GM19023 (cell line): ENCODE results near the gene TTLL10.
"Not testable (repeated sequence)": the region's sequence is repeated elsewhere in the genome, so short reads cannot be mapped to it uniquely, and the experiment has no call there.

Source experiments
- ATAC-seq: cut with Tn5 transposase; IDR thresholded peaks from one replicate; pipeline ENCODE4 v1.9.1; 2021; ENCODE audit warnings: mild to moderate bottlenecking, moderate library complexity; ENCODE audit not compliant: unreplicated experiment

TTLL10 gene

DNA sequence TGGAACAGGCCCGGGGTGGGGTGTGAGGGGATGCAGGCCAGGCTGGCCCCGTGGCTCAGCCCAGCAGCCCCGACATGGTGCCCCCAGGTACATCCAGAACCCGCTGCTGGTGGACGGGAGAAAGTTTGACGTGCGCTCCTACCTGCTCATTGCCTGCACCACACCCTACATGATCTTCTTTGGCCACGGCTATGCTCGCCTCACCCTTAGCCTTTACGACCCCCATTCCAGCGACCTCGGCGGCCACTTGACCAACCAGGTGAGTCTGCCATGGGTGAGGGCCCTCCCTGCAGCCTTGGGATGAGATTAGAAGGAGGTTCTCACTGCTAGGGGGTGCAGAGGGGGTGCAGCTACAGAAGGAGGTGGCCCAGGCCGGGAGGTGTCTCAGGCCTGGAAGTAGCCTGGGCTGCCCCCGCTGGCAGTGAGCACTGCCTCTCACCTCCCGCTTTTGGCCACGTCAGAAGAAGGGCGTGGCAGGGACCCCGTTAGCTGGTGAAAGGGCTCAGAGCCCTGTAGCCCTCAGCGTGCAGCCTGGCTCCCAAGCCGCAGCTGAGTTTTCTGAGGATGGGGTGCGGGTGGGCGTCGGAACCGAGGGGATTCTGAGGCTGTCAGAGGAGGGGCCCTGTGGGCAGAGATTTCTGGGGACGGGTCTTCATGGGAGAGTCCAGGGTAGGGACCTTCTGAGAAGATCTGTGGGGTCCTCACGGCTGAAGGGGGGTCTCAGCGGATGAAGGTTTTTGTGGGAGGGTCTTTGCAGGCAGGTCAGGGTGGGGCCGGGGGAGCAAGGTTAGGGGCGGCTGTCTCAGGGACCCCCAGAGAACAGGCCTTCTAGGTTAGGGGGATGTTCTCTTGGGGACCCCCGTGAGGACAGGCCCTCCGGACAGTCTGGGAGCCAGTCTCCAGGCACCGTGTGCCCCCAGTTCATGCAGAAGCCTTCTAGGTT lies 10.4 kb downstream of the TTLL10 start:
- no peak for ATAC-seq

DNA sequence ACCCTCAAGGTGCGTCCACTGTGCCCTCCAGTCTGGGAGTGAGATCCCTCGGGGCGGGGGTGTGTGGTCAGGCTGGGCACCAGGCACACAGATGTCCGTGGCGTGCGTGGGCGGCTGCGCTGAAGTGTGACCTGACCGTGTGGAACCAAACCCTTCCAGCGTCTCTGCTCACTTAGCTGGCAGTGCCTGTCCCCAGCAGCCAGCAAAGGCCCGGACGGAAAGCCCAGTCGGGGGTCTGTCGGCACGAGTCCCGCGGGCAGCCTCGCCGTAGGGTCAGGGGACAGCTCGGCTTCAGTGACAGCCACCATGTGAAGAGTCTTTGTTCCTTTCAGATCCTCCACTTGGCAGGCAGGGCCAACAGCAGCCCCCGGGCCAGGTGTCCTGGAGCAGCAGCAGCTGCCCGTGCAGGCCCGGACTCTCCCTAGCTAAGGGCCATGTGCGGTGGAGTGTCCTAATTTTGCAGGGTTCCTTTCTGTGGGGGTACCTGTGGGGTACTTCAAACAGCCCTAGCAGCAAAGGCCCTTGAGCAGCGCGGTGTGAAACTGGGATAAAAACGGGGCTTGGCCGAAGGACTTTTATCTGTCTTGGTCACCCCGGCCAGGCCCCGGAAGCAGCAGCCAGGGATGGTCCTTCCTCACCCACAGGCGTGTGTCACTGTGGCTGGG lies 11.6 kb downstream of the TTLL10 start:
- no peak for ATAC-seq

DNA sequence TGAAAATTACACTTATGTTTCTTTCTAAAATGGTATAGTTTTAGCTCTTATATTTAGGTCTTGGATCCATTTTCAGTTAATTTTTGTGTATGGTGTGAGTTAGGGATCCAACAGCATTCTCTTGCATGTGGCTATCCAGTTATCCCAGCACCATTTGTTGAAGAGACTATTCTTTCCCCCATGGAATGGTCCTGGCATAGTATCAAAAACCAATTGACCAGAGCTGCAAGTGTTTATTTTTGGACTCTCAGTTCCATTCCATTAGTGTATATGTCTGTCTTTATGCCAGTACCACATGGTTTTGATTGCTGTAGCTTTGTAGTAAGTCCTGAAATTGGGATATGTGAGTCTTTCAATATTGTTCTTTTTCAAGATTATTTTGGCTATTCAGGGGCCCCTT lies 14.3 kb downstream of the TTLL10 start:
- ATAC-seq: no peak

DNA sequence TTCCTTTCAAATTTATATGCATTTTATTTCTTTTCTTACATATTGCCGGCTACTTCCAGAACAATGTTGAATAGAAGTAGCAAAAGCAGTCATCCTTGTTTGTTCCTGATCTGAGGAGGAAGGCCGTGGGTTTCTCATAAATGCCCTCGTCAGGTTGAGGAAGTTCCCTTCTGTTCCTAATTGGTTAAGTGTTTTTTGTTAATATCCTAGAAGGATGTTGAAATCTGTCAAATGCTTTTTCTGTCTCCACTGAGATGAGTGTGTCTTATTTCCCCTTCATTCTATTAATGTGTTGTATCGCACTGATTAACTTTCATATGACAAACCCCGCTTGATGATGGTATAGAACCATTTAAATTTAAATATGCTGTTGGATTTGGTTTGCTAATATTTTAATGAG lies 15.4 kb downstream of the TTLL10 start:
- ATAC-seq: no peak

DNA sequence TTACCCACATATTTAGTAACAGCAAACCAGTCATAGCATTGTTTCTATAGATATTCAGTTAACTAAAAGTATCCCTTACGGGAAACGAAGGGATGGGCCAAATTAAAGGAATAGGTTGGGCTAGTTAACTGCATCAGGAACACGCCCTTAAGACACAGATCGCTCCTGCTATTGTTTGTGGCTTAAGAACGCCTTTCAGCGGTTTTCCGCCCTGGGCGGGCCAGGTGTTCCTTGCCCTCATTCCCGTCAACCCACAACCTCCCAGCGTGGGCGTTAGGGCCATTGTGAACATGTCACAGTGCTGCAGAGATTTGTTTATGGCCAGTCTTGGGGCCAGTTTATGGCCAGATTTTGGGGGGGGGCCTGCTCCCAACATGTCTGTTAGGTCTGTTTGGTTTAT lies 18.1 kb downstream of the TTLL10 start:
- no peak for ATAC-seq

DNA sequence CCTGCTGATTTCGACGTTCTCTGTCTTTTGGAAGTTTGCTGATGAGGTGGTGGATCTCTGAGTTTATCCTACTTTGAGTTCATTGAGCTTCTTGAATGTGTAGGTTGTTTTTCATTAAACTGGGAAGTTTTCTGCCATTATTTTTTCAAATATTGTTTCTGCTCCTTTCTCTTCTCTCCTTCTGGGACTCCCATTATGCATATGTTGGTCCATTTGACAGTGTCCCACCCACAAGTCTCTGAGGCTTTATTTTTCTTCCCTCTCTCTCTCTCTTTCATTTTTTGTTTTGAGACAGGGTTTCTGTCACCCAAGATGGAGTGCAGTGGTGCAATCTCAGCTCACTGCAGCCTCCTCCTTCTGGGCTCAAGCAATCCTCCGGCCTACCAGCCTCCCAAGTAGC lies 21.0 kb downstream of the TTLL10 start:
- ATAC-seq: no peak

DNA sequence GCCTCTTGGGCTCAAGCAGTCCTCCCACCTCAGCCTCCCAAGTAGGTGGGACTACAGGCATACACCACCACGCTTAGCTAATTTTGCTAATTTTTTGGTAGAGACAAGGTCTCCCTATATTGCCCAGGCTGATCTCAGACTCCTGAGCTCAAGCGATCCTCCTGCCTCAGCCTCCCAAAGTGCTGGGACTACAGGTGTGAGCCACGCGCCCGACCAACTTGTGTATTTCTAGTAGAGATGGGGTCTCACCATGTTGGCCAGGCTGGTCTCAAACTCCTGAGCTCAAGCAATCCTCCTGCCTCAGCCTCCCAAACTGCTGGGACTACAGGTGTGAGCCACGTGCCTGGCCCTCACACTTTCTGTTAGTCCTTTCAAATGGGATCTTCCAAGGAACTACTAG lies 22.0 kb downstream of the TTLL10 start:
- not testable (repeated sequence) for ATAC-seq

DNA sequence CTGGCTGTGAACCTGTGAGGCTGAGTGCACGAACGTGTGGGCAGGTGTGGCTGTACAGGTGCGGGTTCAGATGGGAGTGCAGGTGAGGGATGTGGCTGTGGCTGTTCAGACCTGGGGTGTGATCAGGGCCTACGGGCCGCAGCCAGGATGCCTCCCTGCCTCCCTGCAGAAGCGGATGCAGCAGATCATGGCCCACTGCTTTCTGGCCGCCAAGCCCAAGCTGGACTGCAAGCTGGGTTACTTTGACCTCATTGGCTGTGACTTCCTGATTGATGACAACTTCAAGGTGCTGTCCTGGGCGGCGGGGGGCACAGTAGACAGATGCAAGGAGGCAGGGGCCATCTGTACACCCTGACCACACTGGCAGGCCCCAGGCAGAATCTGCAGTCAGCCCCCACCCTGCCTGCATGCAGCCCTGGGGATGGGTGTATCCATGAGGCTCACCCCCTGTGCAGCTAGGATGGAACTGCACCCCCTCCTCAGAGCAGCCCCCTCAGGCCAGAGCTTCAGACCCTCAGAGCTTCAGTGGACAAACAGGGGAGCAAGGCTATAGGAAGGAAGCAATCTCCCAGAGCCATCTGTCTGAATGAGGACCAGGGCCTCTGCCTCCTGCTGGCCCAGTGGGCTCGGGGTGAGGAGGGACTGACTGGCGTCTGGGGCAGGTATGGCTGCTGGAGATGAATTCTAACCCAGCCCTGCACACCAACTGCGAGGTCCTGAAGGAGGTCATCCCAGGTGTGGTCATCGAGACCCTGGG lies 22.9 kb downstream of the TTLL10 start:
- ATAC-seq: no peak

DNA sequence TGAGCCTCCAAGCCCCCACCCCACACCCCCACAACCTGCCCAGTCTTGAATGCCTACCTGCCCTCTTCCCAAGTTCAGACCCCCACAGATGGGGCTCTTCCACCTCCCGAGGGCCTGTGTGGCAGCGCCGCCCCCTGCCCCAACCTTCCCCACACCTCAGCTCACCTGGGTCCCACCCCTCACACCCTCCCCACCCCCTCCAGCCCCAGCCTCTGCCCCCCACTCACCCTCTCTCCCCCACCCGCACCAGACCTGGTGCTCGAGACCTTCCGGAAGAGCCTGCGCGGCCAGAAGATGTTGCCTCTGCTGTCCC lies 23.5 kb downstream of the TTLL10 start:
- ATAC-seq: no peak

DNA sequence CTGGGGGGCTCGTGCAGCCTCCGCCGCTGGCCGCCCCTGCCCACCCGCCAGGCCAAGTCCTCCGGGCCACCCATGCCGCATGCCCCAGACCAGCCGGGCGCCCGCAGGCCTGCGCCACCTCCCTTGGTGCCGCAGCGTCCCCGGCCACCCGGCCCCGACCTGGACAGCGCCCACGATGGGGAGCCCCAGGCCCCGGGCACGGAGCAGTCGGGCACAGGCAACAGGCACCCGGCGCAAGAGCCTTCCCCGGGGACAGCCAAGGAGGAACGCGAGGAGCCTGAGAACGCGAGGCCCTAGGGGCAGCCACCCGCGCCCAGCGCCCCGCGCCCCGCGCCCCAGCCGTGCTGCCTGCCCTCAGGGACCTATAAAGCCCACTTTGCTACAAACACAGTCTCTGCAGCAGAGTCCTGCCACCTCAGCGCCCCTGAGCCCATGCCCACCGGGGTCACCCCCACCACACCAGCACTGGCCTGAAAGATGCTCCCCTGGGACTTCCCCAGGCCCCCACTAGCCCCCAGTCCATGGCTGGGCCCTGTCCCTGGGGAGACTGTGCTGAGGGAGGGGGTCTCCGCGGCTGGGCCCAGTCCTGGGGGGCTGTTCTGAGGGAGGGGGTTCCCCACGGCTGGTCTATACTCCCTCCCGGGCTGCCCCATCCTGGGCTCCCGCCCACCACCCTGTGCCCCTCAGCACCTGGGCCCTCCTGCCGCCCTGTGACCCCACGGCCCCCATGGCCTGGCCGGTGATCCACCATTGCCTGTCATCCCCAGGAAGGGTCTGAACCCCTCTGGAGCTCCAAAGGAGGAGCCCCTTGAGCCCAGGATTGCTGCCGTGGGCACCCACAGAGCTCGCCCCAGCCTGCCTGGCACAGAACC lies 24.1 kb downstream of the TTLL10 start:
- ATAC-seq: no peak

DNA sequence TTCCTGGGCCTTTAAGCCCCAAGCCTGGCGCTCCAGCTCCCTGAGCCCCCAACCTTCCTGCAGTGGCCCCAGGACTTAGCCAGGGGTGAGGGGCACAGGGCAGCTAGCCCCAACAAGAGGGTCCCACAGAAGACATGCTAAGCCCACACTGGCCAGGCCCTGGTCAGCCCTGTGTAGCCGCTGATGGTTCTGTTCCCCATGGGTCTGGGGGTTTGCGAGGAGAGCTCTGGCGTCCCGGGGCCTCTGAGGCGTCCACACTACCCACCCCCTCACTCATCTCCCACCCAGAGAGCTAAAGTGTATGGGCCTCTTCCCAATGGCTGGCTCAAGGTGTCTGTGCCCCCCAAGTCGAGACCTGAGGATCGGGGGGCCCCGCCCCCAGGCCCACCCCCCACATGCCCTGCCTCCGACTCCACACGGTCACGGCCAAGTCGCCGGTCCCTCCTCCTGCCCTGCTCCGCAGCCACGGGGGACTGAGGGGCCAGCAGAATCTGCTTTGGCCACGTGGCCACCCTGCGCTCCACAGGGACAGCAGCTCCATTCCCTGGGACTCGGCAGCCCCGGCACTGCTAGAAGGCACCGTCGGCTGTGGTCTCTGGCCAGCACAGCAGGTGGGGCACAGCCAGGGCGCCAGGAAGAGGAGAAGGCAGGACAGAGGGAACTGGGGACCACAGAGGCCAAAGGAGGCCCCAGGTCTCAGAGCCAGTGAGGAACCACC lies 24.9 kb downstream of the TTLL10 start:
- ATAC-seq: no peak

DNA sequence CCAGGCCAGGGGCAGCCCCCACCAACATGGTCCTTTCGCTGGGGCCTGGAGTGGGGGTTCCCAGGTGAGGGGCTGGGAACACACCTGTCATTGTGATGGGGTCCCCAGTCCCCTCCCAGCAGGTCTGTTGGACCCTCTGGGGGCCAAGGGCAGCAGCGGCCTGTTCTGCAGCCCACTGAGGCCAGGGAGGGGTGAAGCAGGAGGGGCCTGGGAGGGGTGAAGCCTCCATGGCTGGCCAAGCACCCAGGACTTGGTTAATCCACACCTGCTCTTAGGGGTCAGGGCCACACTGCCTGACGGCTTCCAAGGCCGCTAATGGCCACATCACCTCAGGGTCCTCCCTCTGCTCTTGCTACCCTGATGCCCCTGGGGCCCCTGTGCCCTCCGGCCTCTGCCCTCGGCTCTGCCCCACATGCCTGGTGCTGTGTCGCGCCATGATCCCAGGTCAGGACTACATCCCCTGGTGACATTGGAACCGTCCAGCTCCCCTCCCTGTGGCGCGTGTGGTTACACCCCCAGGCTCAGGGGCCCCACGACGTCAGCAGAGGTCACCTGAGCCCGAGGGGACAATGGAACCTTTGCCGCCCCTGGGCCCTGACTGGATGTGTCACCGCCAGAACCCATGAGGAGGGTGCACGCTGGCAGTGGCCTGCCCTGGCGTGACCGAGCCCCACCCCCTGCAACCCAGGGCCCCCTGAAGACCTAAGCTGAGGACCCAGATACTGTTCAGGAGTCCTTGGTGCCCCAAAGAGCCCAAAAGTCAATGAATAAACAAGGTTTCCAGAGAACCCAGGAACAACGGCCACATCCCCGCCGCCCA lies 25.7 kb downstream of the TTLL10 start:
- no peak for ATAC-seq

DNA sequence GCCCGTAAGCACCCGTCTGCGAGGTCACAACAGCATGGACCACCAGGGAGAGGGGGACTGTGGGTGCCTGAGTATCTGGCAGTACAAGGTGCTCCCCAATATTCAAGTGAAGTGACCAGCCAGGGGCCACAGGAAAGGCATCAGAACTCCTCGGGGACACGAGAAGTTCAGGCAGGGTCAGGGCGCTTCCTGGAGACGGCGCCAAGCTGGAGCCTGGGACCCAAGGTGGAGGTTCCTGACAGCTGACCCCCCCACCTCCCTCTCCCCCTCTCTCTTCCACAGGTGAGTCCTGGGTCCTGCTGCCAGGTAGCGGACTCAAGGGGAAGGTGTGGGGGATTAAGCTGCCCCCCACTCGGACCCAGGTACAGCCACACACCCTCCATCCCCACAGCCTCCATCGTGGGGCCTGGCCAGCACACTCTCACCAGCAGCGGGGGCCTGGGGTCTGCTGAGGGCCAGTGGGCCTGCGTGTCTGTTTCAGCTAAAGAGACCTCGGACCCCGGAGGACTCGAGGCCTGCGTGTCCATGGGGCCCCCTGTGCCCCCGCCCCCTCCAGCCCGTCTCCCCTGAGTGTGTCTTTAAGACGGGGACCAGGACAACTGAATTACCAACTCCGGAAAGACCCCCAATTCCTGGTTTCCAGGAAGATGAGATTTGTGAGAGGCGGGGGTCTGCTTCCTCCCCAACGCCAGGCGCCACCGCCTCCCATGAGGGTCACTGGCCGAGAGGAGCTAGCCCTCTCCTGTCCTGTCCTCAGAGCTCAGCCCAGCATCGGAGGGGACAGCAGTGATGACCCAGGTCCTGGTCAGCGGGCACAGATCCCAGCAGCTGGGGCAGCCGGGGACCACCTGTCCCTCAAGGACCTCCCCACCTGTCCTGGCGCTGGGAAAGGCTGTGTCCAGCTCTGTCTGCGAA lies 26.5 kb downstream of the TTLL10 start:
- ATAC-seq: no peak

DNA sequence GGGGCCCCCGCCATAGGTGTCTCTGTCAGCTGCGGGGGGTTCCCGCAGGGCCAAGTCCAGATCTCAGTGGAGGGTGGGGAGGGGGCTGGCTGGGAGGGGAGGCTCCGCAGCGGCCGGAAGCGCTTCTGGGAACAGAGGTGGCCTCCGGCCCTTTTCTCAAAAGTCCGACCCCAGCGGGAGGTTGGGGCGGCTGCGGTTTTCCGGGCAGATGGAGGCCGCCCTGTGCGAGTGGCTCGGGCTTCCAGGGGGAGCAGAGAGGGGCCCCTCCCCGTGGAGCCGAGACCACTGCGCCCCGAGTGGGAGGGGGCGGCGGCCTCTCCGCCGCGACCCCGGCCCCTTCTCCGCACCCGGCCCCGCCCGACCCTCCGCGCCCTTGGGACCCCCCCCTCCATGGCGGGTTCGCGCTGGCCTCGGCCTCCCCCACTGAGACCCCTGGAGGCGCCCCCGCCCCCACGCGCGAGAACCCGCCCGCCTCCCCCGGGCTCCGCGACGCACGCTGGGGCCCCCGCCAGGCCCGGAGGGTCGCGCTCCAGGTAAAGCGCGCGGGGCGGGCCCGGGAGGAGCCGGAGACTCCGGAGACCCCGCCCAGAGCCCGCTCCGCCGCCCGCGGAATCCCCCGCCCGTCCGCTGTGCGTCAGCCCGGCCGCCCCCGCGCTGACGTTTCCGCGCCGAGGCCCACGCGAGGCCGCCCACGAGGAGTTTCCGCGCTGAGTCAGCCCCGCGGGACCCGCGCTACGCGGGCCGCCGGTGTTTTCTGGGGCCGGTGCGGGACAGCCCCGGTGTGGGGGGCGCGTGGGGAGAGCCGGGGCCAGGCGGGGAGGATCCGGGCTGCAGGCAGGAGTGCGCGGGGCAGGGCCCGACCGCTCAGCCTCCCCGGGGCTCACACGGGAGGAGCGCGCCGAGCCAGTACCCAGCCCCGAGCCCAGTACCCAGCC lies 27.5 kb downstream of the TTLL10 start:
- ATAC-seq: no peak

DNA sequence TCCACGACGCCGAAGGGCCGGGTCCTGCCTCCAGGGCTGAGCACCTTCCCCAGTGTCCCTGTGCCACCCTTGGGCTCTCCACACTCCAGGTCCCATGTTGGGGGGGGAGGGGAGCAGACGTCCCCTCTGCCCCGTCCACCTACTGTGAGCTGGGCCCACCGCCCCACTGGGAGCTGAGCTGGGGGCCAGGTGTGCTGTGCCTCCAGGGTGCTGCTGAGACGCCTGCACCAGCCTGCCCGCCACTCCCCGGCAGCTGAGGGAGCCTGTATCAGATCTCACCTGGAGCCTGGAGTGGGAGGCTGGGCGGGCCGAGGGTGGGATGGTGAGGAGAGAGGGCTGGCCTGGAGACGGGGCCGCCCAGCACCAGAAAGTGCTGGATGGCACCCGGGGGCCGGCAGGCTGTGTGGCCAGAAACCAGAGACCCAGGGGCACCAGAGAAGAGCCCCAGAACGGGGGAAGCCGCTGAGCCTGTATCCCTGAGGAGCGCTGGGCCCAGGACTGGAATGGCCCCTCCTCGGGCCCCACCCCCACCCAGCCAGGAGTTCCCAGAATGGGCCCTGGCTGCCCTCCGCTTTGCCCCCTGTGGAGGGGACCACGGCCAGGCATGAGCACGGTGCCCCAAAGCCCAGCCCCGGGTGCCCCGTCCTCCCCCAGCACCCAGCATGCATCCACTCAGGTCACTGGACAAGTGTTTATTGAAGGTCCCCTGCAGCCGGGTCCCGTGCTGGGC lies 29.3 kb downstream of the TTLL10 start:
- ATAC-seq: no peak

DNA sequence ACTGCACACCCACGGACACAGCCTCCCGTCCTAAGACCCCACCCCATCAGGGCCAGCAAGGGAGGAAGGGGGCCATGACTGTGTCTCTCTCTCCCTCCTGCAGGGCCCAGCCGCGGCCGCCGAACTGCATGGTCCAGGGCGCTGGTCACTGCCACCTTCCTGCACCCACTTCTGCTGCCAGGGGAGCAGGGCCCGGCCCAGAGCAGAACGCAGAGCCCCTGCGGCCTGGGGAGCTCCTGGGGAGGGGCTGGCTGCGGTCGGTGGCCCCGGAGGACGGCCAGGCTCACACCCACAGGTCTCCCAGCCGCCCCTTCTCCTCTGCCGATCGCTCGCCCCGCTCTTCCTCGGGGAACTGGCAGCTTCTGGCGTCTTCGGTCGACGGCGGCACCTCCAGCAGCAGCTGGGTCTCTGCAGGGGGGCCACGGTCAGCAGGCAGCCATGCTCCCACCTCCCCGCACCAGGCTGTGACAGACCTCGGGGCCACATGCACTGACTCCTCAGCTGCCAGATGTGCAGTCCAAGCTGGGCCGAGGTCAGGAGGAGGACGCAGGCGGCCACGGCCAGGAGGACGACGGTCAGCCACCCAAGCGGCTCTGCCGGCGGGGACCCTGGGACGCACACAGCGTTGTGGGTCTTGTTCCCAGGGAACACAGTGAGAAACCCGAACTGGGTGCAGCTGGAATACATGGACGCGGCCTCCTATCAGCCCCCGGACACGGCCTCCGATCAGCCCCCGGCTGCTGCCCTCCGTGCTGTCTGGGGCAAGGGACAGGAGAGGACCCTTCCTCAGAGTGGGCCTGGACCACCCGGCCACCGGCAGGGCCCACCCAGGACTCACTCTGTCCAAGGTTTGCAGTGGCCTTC lies 30.1 kb downstream of the TTLL10 start:
- ATAC-seq: no peak
